Measurements from ENCODE around the gene PSMC1.

Gene PSMC1

GRCh38 chr14:90263748-90264449, 7.5 kb downstream of the PSMC1 start:
- ChIA-PET POLR2A (interaction anchor here (0.6 kb wide), 1 partner anchor 220 kb away, joined by 3 read pairs; no protein-coding TSS in a partner anchor), CTCF (no interaction called here)
- DNase-seq (ENCODE audit: extremely low spot score): no peak
- no peak for TF ChIP-seq ZNF384 (IDR thresholded peaks at IDR 0.05)
- no peak for TF ChIP-seq ELF4 (IDR thresholded peaks at IDR 0.05)
- TF ChIP-seq TARDBP (IDR thresholded peaks at IDR 0.05): no peak
- no peak for TF ChIP-seq BHLHE40 (IDR thresholded peaks at IDR 0.05; ENCODE audit: borderline replicate concordance)
- TF ChIP-seq NFRKB (IDR thresholded peaks at IDR 0.05): no peak
- no peak for TF ChIP-seq LEF1 (IDR thresholded peaks at IDR 0.05; ENCODE audit: borderline replicate concordance)

- POLR2A ChIA-PET: interaction anchor here (1.4 to 2.0 kb wide), 2 partner anchors 10 kb away, joined by 6 to 12 read pairs; partner anchors contain the start of gene PSMC1
- TF ChIP-seq BHLHE40 (IDR thresholded peaks at IDR 0.05; ENCODE audit: borderline replicate concordance): no peak
- no peak for TF ChIP-seq HDGF (IDR thresholded peaks at IDR 0.05; ENCODE audit: borderline replicate concordance)
- no peak for TF ChIP-seq FOXA1 (IDR thresholded peaks at IDR 0.05)
- TF ChIP-seq TARDBP (IDR thresholded peaks at IDR 0.05): no peak
- TF ChIP-seq, protein P1, sequence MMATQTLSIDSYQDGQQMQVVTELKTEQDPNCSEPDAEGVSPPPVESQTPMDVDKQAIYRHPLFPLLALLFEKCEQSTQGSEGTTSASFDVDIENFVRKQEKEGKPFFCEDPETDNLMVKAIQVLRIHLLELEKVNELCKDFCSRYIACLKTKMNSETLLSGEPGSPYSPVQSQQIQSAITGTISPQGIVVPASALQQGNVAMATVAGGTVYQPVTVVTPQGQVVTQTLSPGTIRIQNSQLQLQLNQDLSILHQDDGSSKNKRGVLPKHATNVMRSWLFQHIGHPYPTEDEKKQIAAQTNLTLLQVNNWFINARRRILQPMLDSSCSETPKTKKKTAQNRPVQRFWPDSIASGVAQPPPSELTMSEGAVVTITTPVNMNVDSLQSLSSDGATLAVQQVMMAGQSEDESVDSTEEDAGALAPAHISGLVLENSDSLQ (IDR thresholded peaks at IDR 0.05): no peak
- no peak for TF ChIP-seq FOXM1 (IDR thresholded peaks at IDR 0.05; ENCODE audit: borderline replicate concordance)
- TF ChIP-seq CTBP1 (IDR thresholded peaks at IDR 0.05; ENCODE audit: borderline replicate concordance): no peak
- no peak for TF ChIP-seq ZNF384 (IDR thresholded peaks at IDR 0.05)
- TF ChIP-seq FOXK2 (IDR thresholded peaks at IDR 0.05): no peak
- no peak for DNase-seq (ENCODE audit: extremely low spot score)
- CTCF ChIA-PET: no interaction called here
Measured at GRCh38 chr14:90266441-90267154, 10.2 kb downstream of the PSMC1 start.

DNA sequence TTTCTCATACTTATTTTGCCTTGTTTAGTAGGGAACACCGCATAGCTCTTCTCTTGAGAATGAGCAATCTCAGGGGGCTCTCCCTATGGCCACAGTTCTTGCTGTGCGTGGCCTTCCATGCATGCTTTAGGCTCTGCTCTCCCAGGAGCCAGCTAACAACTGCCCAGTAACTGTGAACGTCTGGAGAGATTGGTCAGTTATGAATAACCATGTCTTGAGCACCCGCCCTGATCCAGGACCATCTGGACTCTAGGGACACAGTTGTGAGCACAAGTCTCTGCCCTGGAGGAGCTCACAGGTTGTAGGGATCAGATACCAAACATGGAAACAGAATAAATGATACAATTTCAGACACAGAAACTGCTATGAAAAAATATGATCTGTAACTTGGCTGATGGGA, 12.1 kb downstream of the PSMC1 start:
- no peak for DNase-seq (ENCODE audit: extremely low spot score)
- TF ChIP-seq TARDBP (IDR thresholded peaks at IDR 0.05) (no peak), BHLHE40 (IDR thresholded peaks at IDR 0.05; ENCODE audit: borderline replicate concordance) (no peak), FOXA1 (IDR thresholded peaks at IDR 0.05) (no peak), FOXK2 (IDR thresholded peaks at IDR 0.05) (no peak), HDGF (IDR thresholded peaks at IDR 0.05; ENCODE audit: borderline replicate concordance) (no peak)
- ChIA-PET CTCF (no interaction called here), POLR2A (interaction anchor here (2.0 kb wide), 1 partner anchor 12 kb away, joined by 12 read pairs; the partner anchor contains the start of gene PSMC1)

DNA sequence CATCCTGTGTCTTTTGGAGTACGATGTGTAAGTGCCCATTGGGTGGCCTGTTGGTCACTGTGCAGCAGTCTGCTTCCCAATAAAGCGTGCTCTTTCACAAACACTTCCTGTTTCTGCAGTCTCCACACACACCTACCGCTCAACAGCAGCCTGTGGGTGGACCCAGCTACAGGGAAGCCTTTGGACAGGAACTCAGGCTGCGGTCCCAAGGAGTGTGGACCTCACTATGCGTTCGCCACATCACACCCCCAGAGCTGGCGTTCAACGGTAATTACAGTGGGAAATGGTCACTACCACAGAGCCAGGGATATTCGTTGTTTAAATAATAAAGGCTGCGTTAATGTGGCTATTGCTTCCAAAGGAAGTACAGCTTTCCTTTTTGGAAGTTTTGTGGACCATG, 16.2 kb downstream of the PSMC1 start:
- ChIA-PET POLR2A (no interaction called here), CTCF (no interaction called here)
- DNase-seq (ENCODE audit: extremely low spot score): no peak
- TF ChIP-seq, protein P1 (IDR thresholded peaks at IDR 0.05): no peak
- TF ChIP-seq LEF1 (IDR thresholded peaks at IDR 0.05; ENCODE audit: borderline replicate concordance) (no peak), FOXA1 (IDR thresholded peaks at IDR 0.05) (no peak), FOXK2 (IDR thresholded peaks at IDR 0.05) (no peak), L3MBTL2 (conservative IDR thresholded peaks at IDR 0.05) (no peak), TARDBP (IDR thresholded peaks at IDR 0.05) (no peak), BHLHE40 (IDR thresholded peaks at IDR 0.05; ENCODE audit: borderline replicate concordance) (no peak), HDGF (IDR thresholded peaks at IDR 0.05; ENCODE audit: borderline replicate concordance) (no peak), SUZ12 (IDR thresholded peaks at IDR 0.05) (no peak), ARNT (IDR thresholded peaks at IDR 0.05) (no peak), ELF4 (IDR thresholded peaks at IDR 0.05) (no peak), CTBP1 (IDR thresholded peaks at IDR 0.05; ENCODE audit: borderline replicate concordance) (no peak), FOXM1 (IDR thresholded peaks at IDR 0.05; ENCODE audit: borderline replicate concordance) (no peak), ZNF384 (IDR thresholded peaks at IDR 0.05) (no peak), NFRKB (IDR thresholded peaks at IDR 0.05) (no peak), SP1 (IDR thresholded peaks at IDR 0.05) (no peak)

DNA sequence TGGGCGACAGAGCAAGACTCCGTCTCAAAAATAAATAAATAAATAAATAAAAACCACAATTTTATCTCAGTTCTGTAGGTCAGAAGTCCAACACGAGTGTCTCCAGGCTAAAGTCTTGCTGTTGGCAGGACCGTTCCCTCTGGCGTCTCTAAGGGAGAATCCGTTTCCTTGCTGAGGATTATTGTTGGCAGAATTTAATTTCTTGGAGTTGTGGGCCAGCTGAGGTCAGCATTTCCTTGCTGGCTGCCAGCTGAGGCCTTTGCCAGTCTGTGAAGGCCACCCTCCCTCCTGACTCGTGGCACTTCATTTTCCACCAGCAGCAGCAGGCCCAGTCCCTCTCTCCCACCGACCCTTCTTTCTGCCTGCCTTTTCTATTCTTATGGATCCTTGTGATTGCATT, 17.2 kb downstream of the PSMC1 start:
- POLR2A ChIA-PET: no interaction called here

DNA sequence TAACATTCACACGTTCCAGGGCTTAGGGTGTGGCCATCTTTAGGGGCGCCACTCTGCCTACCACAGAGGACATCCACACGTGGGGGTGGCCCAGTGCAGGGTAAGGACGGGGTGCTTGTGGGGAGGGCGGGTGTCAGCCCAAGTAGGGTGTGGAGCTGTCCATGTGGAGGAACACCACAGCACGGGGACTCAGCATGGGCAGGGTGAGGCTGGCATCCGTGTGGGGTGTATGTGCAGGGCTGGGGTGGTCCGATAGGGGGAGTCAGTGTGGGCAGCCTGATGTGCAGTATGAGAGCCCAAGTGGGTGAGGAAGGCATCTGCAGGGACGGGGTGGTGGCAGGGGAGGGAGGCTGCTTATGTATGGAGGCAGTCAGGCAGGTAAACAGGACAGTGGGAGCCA, 17.7 kb downstream of the PSMC1 start:
- no peak for TF ChIP-seq L3MBTL2 (conservative IDR thresholded peaks at IDR 0.05)
- TF ChIP-seq LEF1 (IDR thresholded peaks at IDR 0.05; ENCODE audit: borderline replicate concordance): no peak
- TF ChIP-seq CTBP1 (IDR thresholded peaks at IDR 0.05; ENCODE audit: borderline replicate concordance): no peak
- TF ChIP-seq, protein P1 (IDR thresholded peaks at IDR 0.05): no peak
- TF ChIP-seq ARNT (IDR thresholded peaks at IDR 0.05): no peak
- TF ChIP-seq ELF4 (IDR thresholded peaks at IDR 0.05): no peak
- no peak for TF ChIP-seq SP1 (IDR thresholded peaks at IDR 0.05)
- no peak for TF ChIP-seq ZNF384 (IDR thresholded peaks at IDR 0.05)
- TF ChIP-seq NFRKB (IDR thresholded peaks at IDR 0.05): no peak
- no peak for TF ChIP-seq FOXK2 (IDR thresholded peaks at IDR 0.05)
- no peak for TF ChIP-seq SUZ12 (IDR thresholded peaks at IDR 0.05)
- TF ChIP-seq HDGF (IDR thresholded peaks at IDR 0.05; ENCODE audit: borderline replicate concordance): no peak
- no peak for TF ChIP-seq FOXM1 (IDR thresholded peaks at IDR 0.05; ENCODE audit: borderline replicate concordance)
- no peak for TF ChIP-seq BHLHE40 (IDR thresholded peaks at IDR 0.05; ENCODE audit: borderline replicate concordance)
- TF ChIP-seq TARDBP (IDR thresholded peaks at IDR 0.05): no peak
- TF ChIP-seq FOXA1 (IDR thresholded peaks at IDR 0.05): no peak
- ChIA-PET POLR2A (no interaction called here), CTCF (no interaction called here)
- DNase-seq (ENCODE audit: extremely low spot score): no peak

More for the DNA sequence above, 17.2 kb downstream of the PSMC1 start:
- DNase-seq (ENCODE audit: extremely low spot score): no peak
- no peak for TF ChIP-seq L3MBTL2 (conservative IDR thresholded peaks at IDR 0.05)
- TF ChIP-seq, protein P1 (IDR thresholded peaks at IDR 0.05): no peak
- TF ChIP-seq FOXM1 (IDR thresholded peaks at IDR 0.05; ENCODE audit: borderline replicate concordance): no peak
- no peak for TF ChIP-seq CTBP1 (IDR thresholded peaks at IDR 0.05; ENCODE audit: borderline replicate concordance)
- CTCF ChIA-PET: no interaction called here
